HCEC 1CT (cell line): ENCODE results near the gene PLCL2.

Experiments used
- DNase-seq: peaks from one replicate; pipeline ENCODE4 v3.0.0-alpha.2; 2017

The PLCL2 gene

DNA sequence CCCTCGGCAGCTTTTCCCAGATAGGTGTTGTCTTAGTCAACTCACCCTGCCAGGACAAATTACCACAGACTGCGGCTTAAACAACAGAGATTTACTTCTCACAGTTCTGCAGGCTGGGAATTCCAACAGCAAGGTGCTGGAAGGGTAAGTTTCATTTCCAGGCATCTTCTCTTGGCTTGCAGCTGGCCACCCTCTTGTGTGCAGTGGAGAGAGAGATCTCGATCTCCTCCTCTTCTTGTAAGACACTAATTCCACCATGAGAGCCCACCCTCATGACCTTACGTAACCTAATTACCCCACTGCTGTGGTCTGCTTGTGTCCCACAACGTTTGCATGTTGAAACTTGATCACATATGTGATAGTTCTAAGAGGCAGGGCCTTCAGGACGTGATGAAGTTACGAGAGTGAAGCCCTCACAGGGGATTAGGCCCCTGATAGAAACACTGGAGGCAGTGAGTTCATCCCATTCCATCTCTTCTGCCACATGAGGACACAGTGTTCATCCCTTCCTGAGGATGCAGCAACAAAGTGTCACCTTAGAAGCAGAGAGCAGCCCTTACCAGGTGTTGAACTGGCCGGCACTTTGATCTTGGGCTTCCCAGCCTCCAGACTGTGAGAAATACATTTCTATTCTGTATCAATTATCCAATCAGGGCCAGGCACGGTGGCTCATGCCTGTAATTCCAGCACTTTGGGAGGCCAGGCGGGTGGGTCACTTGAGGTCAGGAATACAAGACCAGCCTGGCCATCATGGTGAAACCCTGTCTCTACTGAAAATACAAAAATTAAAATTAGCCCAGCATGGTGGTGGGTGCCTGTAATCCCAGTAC lies 247.7 kb downstream of the PLCL2 start:
- no peak for DNase-seq

DNA sequence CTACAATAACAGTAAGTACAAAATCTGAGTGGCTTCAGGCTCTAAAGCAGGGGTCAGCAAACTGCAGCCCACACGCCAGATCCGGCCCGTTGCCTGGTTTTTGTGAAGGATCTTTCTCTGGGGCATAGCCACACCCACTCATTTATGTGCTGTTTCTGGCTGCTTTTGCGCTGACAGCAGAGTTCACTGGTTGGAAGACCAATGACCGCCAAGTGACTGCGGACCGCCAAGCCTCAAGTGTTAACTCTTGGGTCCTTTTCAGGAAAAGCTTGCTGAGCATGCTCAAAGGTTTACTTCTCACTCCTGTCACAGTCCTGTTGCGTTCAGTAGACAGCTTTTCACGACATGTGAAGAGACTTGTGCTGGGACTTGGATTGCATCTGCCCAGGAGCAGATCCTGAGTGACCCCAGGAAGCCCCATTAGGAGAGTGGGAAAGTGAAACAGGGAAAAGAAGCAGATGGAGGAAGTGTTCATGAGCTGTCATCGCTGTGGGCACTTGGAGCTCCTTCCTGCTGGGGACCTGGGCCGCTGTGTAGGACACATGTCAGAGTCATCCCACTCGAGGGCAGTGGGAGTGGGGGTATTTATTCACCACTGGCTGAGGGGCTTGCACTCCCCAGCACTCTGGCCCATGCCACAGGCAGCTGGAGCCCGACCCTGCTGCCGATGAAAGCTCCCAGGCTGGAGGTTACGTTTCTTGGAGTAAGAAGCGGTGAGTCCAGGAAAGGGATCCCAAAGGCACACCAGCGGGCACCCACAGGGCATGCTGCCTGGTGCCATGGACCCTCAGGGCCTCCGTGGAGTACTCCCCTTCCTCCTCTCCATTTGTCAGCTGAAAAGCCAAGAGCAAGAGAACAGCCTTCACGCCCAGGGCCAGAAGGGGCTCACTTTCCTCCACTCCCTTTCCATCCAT lies 249.1 kb downstream of the PLCL2 start:
- DNase-seq = no peak

DNA sequence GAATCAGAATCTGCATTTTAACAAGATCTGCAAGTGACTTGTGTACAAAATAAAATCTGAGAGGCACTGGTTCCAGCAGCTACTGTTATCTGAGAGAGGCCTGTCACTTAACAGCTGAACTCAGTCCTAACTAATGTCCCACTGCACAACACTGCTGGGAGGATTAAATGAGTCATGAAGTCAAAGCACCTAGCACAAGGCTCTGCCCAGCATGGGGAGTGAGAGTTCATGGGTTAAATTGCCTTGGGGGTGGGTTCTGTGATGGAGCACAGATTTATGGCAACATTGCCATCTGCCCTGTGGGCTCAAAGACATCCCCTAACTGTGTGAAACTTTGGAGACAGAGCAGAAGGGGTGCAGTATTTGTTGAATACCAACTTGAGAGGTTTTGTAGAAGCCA lies 250.9 kb downstream of the PLCL2 start:
- no peak for DNase-seq

DNA sequence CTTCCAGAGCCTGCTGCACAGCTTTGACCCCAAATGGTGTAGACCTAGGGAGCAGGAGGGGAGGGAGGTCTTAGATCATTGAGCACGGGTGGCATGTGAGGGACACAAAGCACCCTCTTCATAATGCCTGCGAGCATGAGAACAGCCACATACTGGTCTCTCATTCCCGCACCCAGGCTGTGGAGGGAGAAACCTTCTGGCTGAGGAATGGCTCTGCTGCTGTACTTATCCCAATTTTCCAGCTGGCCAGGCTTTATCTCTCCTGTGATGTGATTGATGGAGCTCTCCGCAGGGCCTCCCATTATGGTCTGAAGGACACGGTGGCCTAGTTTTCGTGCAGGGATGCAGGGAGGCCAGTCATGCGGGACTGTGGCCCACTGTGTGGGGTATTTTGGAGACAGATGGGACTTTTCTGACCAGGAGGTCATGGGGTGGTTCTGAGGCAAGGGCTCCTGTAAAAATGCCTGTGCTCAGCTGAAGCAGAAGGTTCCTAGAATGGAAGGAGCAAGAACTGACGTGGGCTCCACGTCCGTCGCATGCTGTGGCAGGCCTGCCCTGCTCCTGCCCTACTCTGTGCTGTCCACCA lies 251.5 kb downstream of the PLCL2 start:
- no peak for DNase-seq

DNA sequence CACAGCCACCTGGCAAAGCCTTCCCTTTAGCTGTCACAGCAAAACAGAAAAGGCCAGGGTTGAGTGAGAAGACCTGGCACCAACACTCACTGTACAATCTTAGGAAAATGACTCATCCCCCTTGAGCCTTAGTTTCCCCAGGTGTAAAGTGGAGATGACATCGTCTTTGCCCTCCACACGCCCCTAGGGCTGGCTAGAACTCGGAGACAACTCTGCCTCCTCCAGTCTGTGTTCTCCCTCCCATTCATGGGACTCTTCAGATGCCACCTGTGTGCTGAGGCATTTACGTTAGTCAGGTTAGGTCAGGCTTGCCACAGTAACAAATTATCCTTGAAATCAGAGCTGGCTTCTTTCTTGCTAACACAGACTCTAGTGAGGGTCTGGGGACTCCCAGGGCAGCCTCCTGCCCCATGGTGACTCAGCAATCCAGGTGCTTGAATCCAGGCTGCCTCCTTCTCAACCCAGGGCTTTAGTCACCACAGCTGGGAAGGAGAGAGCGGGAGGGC lies 252.6 kb downstream of the PLCL2 start:
- no peak for DNase-seq

DNA sequence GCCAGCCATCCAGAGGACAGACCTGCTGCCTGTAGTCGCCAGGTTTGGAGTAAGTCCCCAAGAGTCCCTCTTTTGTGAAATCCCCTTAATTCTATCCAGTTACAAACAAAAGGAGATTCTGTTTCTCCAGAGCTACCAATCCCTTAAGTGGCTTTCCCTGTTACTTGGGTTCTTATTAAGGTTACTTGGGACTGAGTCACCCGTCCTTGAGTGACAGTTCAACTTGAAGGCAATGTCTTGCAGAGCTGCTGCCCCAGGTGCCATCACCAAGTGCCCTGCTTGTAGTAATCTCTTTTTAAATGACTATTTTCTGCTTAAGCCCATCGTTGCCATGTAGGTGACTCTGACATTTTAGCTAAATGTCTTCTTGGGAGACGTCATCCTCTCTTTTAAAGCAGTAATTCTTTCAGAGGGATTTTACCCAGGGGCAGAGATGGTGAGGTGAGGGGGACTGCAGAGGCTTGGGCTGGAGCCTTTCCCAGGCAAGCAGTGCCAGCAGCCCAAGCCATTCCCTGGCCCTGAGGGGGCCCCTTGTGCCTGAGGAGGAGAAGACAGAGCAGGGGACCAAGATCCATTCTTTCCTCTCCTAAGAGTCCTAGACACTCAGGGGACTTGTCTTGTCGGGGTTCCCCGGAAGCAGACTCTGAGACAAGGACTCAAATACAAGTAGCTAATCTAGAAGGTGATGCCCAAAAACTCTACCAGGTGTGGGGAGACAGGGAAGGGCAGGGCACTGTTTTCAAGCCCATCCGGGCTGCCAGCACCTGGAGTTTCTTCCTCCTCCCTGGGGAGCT lies 253.7 kb downstream of the PLCL2 start:
- DNase-seq = no peak
